Activated CD4-positive, CD25-positive, alpha-beta regulatory T cell treated with anti-CD3 and anti-CD28 coated beads, Interleukin-2, amount 50 U/mL, for 16 hours (primary cell): ENCODE results near the gene PSME4.
"Not testable (repeated sequence)": the region's sequence is repeated elsewhere in the genome, so short reads cannot be mapped to it uniquely, and the experiment has no call there.

ENCODE experiments used
- DNase-seq: peaks from one replicate; pipeline ENCODE4 v3.0.0-alpha.2; 2020; ENCODE audit warnings: low read depth, low spot score

The PSME4 gene

DNA sequence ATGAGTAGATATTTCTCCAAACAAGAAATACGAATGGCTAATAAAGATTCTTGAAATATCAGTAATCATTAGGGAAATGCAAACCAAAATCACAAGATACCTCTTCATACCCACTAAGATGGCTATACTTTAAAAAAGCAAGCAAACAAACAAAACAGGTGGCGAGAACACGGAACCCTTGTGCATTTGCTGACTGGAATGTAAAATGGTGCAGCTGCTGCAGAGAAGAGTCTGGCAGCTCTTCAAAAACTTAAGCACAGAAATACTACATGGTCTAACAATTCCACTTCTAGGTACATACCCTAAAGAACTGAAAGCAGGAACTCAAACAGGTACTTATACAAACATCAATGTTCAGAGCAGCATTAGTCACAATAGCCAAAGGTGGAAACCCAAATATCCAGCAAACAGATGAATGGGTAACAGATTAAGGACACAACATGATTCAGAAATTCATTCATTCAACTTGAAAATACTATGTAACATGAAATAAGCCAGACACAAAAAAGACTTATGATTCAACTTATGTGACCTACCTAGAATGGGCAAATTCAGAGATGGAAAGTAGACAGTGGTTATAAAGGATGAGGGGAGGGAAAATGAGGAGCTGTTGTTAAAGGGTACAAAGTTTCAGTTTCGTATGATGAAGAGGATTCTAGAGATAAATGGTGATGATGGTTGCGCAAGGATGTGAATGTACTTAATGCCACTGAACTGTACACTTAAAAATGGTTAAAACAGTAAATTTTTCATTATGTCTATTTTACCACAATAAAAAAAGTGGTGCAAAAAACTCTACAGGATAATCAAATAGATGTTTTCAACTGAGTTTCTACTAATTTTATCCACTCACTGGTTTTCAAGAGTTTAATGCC lies 84.2 kb downstream of the PSME4 start:
- DNase-seq, result no peak

GRCh38 chr2:53884883-53885282 lies 85.9 kb downstream of the PSME4 start:
- DNase-seq, result no peak

GRCh38 chr2:53881986-53882385 lies 88.8 kb downstream of the PSME4 start:
- DNase-seq, result no peak

- no peak for DNase-seq
Observed at GRCh38 chr2:53881360-53881759, 89.4 kb downstream of the PSME4 start.

GRCh38 chr2:53880756-53881155 lies 90.0 kb downstream of the PSME4 start:
- no peak for DNase-seq

GRCh38 chr2:53877556-53877955 lies 93.2 kb downstream of the PSME4 start:
- DNase-seq, result no peak

DNA sequence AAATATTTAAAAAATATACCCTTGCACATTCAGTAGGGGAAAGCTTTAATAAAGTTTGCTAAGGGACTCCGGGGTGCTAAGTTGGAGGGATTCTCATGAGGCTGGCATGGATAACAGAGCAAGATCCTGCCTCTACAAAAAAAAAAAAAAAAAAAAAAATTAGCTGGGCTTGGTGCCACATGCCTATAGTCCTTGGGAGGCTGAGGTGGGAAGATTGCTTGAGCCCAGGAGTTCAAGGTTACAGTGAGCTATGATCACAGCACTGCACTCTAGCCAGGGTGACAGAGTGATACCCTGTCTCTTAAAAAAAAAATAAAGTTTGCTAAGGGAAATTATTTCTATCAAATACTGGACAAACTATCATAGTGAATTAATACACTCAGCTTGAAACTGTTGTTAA lies 93.7 kb downstream of the PSME4 start:
- DNase-seq, result no peak

GRCh38 chr2:53874401-53874950 lies 96.3 kb downstream of the PSME4 start:
- no peak for DNase-seq

- DNase-seq, result no peak
Observed at GRCh38 chr2:53867773-53868172, 103.0 kb downstream of the PSME4 start.

GRCh38 chr2:53867169-53867568 lies 103.6 kb downstream of the PSME4 start:
- DNase-seq, result no peak

- no peak for DNase-seq
Observed at GRCh38 chr2:53865962-53866361, 104.8 kb downstream of the PSME4 start.

GRCh38 chr2:53865264-53865663 lies 105.5 kb downstream of the PSME4 start:
- DNase-seq, result no peak

DNA sequence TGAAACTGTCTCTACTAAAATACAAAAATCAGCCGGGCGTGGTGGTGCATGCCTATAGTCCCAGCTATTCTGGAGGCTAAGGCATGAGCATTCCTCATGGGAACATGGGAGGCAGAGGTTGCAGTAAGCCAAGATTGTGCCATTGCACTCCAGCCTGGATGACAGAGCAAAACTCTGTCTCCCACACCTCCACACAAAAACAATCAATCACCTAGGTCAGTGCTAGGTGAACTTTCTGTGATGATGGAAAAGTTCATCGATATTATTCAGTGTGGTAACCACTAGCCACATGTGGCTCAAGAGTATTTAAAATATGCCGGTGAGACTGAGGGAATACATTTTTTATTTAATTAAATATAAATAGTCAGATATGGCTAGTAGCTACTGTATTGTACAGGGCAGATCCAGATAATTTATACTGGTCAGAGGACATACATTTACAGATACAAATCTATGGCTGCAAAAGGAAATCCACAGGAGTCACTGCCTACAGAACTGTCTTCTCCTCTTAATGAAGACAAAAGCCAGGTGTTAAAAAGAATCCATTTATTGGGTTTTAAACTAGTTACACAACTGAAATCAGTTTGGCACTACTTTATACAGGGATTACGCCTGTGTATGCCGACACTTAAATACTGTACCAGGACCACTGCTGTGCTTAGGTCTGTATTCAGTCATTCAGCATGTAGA lies 107.1 kb downstream of the PSME4 start:
- DNase-seq, result no peak

DNA sequence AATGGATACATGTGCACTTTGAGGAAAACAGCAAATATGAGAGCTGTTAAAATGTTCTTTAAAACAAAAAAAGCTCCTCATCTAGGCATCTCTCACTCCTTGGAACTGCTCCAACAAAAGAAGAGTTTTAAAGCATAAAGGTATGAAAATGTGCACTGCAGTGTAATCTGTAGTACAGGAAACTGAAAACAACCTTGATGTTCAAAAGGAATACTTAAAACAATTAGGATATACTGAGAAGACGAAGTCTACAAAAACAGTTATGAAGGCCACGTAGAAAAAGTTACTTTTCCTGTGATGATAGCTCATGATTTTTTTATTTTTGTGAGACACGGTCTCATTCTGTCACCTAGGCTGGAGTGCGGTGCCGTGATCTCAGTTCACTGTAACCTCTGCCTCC lies 109.0 kb downstream of the PSME4 start:
- no peak for DNase-seq

DNA sequence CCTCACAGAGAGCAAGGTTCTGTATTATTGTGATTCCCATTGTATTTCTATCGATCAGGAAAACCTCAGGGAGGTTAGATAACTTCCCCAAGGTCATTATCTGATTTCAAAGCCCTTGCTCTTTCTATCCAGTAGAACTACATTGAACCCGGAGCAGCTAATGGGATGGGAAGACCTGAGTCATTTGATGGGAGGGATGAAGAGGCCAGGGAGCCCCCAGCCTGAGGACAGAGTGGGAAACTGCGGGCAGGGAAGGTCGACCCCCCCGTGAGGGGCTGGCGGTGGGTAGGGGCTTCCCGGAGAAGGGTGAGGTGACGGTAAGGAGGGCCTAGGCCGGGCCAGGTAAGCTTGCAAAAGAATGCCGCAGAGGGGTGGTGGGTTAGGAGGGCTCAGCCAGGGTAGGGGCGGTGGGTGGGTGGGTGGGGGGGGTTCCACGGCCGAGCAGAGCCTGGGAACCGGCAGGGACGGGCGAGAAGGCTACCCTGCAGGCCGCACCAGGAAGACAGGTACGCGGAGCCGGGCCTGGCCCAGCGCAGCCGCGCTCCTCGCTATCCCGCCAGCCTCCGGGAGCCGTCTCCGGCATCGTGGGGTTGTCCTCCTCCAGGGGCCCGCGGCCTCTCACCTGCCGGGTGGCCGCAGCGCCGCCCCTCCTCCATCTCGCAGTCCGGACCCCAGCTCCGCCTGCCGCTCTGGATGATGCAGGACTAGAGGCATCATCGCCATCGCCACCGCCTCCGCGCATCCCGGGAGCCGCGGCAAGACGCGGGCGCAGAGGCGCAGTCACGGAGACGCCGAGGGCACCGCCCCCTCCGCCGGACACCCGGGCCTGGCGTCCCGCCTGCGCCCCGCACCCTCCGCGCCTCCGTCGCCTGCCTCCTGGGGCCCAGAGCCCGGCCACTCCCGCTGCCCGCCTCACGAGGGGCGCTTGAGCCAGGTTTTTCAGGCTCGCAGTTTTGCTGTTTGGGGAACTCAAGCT lies 111.3 kb downstream of the PSME4 start, which contains the start of gene GPR75:
Gene GPR75, minus strand, starts transcription at position 762 of the 976 bp plus-strand sequence. CDS start 5,211 bp downstream, outside the sequence.
- DNase-seq, result no peak

DNA sequence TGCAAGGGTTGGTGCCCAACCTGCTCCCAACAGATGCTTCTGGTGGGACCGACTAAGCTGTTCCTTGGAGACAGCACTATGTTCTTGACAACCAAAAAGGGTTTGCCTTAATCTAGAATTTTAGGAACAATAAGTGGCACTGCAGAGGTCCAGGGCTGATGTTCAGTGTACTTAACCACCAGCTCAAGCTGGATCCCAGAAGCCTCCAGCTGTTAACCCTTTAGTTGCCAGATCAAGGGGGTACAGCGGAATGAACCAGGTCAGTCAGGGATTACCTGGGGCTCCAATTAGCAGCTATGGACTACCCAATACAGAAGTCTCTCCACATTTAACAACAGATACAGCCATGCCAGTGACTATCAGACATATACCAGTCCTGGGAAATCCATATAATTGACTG lies 114.5 kb downstream of the PSME4 start:
- DNase-seq, result no peak

GRCh38 chr2:53854678-53855077 lies 116.1 kb downstream of the PSME4 start:
- DNase-seq, result no peak

DNA sequence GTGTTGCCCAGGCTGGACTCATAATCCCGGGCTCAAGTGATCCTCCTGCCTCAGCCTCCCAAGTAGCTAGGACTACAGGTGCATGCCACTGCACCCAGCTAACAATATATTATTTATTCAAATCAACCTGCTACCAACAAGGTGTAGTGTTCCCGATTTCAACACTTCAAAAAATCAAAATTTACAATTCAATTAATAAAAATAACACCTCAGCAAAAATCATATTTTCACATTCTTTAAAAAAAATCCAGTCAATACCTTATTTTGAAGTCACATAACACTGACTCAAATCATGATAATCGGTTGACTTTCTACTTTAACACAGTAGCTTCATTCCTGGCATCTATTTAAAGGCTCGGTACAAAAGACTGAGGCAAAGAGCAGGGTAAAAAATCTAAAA lies 118.3 kb downstream of the PSME4 start:
- no peak for DNase-seq

GRCh38 chr2:53851052-53851757 lies 119.6 kb downstream of the PSME4 start:
- not testable (repeated sequence) for DNase-seq

- no peak for DNase-seq
Observed at GRCh38 chr2:53848062-53848461, 122.7 kb downstream of the PSME4 start.

DNA sequence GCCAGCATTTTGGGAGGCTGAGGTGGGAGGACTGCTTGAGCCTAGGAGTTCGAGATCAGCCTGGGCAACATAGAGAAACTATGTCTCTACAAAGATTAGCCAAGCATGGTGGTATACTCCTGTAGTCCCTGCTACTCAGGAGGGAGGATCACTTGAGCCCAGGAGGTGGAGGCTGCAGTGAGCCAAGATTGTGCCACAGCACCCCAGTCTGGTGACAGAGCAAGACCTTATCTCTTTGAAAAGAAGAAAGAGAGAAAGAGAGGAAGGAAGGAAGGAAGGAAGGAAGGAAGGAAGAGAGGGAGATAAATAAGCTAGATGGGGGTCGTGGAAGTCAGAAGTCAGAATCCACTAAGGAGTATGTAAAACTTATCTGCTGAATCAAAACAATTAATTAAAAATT lies 127.2 kb downstream of the PSME4 start:
- no peak for DNase-seq
